NCI-H446 treated with DMSO at 0.1 percent for 48 hours (cell line): ENCODE measurements around the gene VWC2.
"Not testable (repeated sequence)": the region's sequence is repeated elsewhere in the genome, so short reads cannot be mapped to it uniquely, and the experiment has no call there.

Experiments
- DNase-seq: peaks from one replicate; lab custom pipeline; 2025; lab: John Stamatoyannopoulos, UW

The VWC2 gene

GRCh38 chr7:49787980-49788379 lies 14.5 kb downstream of the VWC2 start:
- no peak for DNase-seq

DNA sequence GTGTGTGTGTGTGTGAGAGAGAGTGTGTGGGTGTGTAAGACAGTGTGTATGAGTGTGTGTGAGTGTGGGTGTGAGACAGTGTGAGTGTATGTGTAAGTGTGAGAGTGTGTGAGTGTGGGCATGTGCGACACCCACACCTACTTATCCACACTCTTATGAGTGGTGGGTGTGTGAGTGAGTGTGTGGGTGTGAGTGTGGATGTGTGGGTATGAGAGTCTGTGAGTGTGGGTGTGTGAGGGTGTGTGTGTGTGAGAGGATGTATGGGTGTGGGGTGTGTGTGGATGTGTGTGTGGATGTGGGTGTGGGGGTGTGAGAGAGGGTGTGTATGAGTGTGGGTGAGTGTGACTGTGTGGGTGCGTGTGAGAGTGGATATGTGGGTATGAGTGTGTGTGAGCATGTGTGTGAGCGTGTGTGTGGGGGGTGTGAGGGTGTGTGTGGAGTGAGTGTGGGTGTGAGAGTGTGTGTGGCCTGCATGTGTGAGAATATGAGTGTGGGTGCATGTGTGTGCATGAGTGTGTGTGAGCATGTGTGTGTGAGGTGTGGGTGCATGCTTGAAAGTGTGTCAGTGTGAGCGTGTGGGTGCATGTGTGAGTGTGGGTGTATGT lies 15.1 kb downstream of the VWC2 start:
- no peak for DNase-seq

GRCh38 chr7:49789736-49790135 lies 16.3 kb downstream of the VWC2 start:
- no peak for DNase-seq

DNA sequence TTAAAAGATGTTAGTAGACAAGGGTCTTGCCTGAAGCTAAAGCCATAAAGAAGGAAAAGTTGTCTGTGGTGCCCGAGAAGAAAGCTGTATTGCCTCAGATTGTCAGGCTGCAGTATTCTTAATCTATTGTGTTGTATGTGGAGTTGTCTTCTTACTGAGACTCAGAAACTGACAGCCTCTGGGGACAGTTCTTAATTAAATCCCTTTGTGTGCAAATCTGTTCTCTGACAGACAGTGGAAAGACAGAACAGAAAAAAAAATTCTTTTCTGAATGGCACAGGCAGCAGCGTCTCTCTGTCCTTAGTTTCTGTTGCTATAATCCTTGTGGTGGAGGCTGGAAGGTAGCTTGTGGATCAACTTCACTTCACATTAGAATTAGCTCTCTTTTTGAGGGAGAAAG lies 16.8 kb downstream of the VWC2 start:
- DNase-seq: no peak

GRCh38 chr7:49791088-49791741 lies 17.8 kb downstream of the VWC2 start:
- DNase-seq: peak; percentile 55

- peak; percentile 23 for DNase-seq
Measured at GRCh38 chr7:49797987-49798660, 24.7 kb downstream of the VWC2 start.

DNA sequence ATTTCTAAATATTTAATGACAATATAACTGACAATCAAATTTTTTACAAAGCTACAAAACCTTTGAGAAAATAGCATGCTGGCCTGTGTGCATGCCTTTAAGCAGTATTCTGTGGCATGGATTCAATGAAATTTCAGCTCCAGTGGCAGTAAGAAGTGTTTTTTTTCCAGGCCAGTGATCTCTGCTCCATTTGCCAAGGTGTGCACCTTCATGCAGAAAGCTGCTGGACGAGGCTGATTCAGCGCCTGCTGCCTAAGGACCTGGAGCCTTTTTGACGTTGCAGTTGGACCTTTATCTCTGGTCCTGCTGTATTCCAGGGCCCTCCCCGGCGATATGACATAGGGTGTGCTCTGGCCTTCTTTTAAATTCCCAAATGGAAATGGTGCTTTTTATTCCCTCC lies 26.6 kb downstream of the VWC2 start:
- peak; percentile 59 for DNase-seq

GRCh38 chr7:49802600-49802999 lies 29.2 kb downstream of the VWC2 start:
- no peak for DNase-seq

GRCh38 chr7:49803812-49804211 lies 30.4 kb downstream of the VWC2 start:
- no peak for DNase-seq

- DNase-seq: peak; percentile 9
Measured at GRCh38 chr7:49805371-49806007, 32.1 kb downstream of the VWC2 start.

GRCh38 chr7:49812534-49812933 lies 39.1 kb downstream of the VWC2 start:
- no peak for DNase-seq

DNA sequence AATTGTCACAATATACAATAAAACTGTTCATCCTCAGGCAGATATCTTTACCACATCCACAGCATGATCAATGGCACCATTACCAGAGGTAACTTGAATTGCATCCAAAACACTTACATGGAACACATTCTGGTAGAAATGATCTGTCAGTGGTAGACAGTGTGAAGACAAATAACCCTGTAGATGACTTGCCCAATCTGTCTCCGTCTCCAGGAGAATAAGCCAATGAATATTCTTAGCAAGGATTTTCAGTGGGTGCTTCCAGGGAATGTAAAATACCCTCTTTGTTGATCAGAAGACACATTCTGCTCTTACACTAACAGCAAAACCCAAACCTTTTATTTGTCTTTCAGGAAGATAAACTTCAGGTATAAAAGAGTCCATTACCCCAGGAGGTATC lies 43.8 kb downstream of the VWC2 start:
- DNase-seq: peak; percentile 76

GRCh38 chr7:49821181-49821580 lies 47.7 kb downstream of the VWC2 start:
- DNase-seq: peak; percentile 26

- DNase-seq: peak; percentile 30
Measured at GRCh38 chr7:49822856-49823255, 49.4 kb downstream of the VWC2 start.

DNA sequence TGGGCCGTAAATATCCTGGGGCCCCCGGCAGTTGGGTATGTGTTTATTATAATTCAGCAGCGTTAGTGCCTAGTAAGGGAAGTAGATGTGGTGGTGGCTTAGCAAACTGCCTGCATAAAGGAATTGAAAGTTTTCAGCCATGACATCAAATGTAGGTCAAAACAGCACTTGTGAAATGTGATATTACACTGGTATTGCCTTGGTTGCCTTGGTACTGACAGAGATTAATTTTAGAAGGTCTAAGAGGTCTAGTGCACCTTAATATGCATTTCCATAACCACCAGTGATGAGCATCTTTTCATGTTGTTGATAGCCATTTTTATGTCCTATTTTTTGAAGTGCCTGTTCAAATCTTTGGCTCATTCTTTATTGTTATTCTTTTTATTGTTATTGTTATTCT lies 50.1 kb downstream of the VWC2 start:
- DNase-seq: no peak

- no peak for DNase-seq
Measured at GRCh38 chr7:49839863-49840645, 66.6 kb downstream of the VWC2 start.

GRCh38 chr7:49840751-49841405 lies 67.4 kb downstream of the VWC2 start:
- no peak for DNase-seq

GRCh38 chr7:49845626-49846025 lies 72.2 kb downstream of the VWC2 start:
- no peak for DNase-seq

GRCh38 chr7:49848211-49848841 lies 74.9 kb downstream of the VWC2 start:
- no peak for DNase-seq

DNA sequence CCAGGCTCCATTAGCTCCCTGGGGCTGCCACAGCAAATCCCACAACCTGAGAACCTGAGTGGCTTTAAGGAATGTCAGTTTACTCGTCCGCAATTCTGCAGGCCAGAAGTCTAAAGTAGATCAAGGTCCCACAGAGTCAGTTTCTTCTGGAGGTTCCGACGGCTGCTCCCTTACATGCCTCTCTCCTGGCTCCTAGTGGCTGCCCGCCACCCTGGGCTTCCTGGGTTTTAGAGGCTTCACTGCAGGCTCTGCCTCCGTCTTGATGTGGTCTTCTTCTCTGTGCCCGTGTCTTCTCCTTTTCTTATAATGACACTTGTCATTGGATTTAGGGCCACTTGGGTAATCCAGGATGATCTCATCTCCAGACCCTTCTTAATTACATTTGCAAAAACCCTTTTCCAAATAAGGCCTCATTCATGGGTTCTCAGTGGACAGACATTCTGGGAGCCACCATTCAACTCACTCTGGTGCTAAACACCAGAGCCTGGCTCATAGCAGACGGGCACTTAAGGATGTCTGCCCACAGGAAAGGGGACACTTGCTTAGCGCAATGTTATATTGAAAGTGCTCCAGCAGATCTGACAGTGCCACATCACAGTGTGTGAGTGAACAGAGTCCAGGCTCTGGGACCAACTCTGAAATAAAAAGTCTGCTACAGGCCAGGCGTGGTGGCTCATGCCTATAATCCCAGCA lies 77.6 kb downstream of the VWC2 start:
- DNase-seq: no peak

DNA sequence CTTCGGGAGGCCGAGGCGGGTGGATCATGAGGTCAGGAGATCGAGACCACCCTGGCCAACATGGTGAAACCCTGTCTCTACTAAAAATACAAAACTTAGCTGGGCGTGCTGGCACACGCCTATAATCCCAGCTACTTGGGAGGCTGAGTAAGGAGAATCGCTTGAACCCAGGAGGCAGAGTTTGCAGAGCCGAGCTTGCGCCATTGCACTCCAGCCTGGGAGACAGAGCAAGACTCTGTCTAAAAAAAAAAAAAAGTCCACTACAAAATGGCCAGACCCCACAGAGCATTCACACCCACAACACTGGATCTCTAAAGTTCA lies 78.1 kb downstream of the VWC2 start:
- DNase-seq: not testable (repeated sequence)
